ENCODE data around the gene YIPF2. TPM values are rescaled to one million over a fixed set of nuclear protein-coding genes. Genes with fewer than 3 reads are reported as not detected.

YIPF2 gene
- total RNA-seq, 2 donors from 2014 or later = 55.6 to 62.6 TPM

DNA sequence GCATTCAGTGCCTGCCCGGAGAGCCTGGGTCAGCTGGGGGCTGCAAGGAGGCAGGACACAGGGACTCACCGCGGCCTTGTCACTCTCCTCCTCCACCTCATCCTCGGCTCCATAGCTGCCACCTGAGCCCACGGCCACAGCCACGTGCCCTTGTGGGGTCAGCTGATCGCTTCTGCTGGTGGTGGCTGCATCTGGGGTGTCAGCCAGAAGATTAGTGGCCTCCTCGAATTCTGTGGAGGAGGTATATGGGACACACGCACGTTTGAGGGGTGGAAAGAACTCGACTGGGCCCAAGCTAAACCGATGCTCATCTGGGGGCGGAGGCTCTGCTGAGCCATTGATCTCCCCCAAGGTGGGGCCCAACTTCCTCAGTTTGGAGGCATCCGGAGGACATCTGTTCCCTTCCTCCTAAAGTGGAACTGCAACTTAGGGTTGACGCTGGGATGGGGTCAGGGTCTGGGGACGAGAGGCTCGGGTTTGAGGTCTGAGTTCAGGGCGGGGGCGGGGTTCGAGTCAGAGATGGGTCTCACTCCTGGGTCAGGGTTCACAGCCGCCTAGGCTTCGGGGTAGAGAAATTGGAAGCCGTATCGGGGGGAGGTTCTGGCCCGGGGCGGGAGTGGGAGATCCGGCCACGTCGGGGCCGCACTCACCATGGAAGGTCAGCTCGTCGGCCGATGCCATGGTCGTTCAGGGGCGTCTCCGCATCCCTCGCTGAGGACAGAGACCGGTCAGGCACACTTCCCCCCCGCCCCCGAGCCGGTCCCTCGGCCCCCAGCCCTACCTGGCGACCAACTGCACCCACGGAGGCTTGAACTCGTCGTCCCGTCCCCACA is 493 bp downstream of the YIPF2 start:
- Mint-ChIP-seq H3K36me3 (ENCODE audit: low read depth) (peaks cover 32% of the 10 kb centered on the region), H3K4me3 (peak overlapping the region; percentile 86), H3K27me3 (ENCODE audit: insufficient read depth) (no peaks in the 10 kb centered on the region), H3K27ac (peak overlapping the region; percentile 81), H3K9me3 (no peaks in the 10 kb centered on the region), H3K4me1 (no peaks in the 10 kb centered on the region)
- DNase-seq = no peak
- Histone ChIP-seq H3K27ac (ENCODE audit: low read depth, low read length) (no peak overlapping the region), H3K9me3 (ENCODE audit: control insufficient read depth, low read length) (no peaks in the 10 kb centered on the region), H3K9ac (ENCODE audit: extremely low read depth, low read length, poor library complexity, severe bottlenecking) (peak overlapping the region; percentile 37), H3K4me3 (ENCODE audit: low read length) (peak overlapping the region; percentile 85), H3K27me3 (ENCODE audit: control insufficient read depth, insufficient read depth, low read length, poor library complexity, severe bottlenecking) (no peaks in the 10 kb centered on the region), H3K36me3 (ENCODE audit: control insufficient read depth, insufficient read depth, low read length) (peaks cover 38% of the 10 kb centered on the region), H3K4me1 (ENCODE audit: control insufficient read depth, insufficient read depth, low read length) (peaks cover 4% of the 10 kb centered on the region)
- 19 to 27% methylated on average over 5 to 47 of the region's 47 CpGs for WGBS, 2 experiments (ENCODE audit: insufficient coverage in 1 of 2, insufficient read length in 1 of 2)
- TF ChIP-seq, protein P1, sequence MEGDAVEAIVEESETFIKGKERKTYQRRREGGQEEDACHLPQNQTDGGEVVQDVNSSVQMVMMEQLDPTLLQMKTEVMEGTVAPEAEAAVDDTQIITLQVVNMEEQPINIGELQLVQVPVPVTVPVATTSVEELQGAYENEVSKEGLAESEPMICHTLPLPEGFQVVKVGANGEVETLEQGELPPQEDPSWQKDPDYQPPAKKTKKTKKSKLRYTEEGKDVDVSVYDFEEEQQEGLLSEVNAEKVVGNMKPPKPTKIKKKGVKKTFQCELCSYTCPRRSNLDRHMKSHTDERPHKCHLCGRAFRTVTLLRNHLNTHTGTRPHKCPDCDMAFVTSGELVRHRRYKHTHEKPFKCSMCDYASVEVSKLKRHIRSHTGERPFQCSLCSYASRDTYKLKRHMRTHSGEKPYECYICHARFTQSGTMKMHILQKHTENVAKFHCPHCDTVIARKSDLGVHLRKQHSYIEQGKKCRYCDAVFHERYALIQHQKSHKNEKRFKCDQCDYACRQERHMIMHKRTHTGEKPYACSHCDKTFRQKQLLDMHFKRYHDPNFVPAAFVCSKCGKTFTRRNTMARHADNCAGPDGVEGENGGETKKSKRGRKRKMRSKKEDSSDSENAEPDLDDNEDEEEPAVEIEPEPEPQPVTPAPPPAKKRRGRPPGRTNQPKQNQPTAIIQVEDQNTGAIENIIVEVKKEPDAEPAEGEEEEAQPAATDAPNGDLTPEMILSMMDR (conservative IDR thresholded peaks at IDR 0.05) = no peak

DNA sequence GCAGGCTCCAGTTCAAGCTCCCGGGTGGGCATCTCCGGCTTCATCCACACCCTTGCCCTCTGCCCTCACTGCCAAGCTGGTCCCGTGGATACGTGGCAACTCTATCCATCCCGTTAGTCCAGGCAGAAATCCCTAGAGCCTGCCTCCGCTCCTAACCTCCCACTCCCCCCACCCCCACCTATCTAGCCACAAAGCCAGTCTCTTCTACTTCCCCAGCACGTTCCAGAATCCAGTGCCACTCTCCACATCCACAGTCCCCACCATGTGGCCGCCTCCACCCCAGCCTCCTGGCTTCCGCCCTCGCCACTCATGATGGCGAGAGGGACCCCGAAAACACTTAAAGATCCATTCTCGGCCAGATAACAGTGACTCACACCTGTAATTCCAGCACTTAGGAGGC is 3.8 kb downstream of the YIPF2 start:
- no peaks in the 10 kb centered on the region for H3K27me3 ChIP-seq (ENCODE audit: control insufficient read depth, insufficient read depth, low read length, poor library complexity, severe bottlenecking)
- H3K4me3 ChIP-seq (ENCODE audit: low read length) = no peak overlapping the region
- peaks cover 22% of the 10 kb centered on the region for H3K36me3 ChIP-seq (ENCODE audit: control insufficient read depth, insufficient read depth, low read length)
- TF ChIP-seq, protein P1 (conservative IDR thresholded peaks at IDR 0.05) = no peak
- Mint-ChIP-seq H3K4me1 (no peaks in the 10 kb centered on the region), H3K27ac (no peak overlapping the region), H3K27me3 (ENCODE audit: insufficient read depth) (no peaks in the 10 kb centered on the region), H3K4me3 (no peak overlapping the region), H3K36me3 (ENCODE audit: low read depth) (peaks cover 28% of the 10 kb centered on the region), H3K9me3 (no peaks in the 10 kb centered on the region)
- DNase-seq = no peak
- WGBS, 2 experiments (ENCODE audit: insufficient coverage in 1 of 2, insufficient read length in 1 of 2) = 93 to 98% methylated on average over 12 to 13 of the region's 13 CpGs
- H3K27ac ChIP-seq (ENCODE audit: low read depth, low read length) = no peak overlapping the region
- H3K9ac ChIP-seq (ENCODE audit: extremely low read depth, low read length, poor library complexity, severe bottlenecking) = no peak overlapping the region
- H3K4me1 ChIP-seq (ENCODE audit: control insufficient read depth, insufficient read depth, low read length) = peaks cover 1% of the 10 kb centered on the region
- H3K9me3 ChIP-seq (ENCODE audit: control insufficient read depth, low read length) = no peaks in the 10 kb centered on the region

DNA sequence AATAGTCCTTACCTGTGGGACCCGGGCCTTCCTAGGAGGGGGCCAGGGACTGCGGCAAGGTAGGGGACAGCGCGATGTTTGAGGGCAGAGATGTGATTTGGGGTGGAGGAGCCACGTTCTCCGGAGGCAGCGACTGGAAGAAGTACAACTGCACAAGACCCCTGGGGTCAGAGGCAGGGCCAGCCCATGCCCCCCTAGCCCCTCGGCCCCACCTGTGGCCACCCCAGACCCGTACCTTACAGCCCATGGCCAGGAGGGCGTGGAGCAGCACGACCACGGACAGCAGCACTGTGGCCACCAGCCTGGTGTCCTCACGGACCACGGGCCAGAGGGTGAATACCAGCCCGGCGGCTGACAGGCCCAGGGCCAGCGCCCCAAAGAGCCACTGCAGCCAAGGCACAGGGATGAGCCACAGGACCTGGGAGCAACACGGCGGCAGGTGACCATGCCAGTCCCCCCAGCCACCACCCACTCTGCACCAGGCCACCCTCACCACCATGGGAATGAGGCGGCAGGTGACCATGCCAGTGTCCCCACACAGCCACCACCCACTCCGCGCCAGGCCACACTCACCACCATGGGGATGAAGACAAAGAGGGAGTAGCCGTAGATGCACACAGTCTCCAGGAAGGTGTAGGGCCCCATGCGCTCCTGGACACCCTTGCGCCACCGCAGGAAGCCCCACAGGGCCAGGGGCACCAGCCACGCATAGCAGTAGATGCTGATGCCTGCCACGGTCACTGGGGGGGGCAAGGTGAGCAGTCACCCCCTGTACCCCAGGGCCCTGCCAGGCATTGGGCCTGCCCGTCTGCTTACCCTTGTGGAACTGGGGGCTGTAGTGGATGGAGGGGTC is 5.0 kb downstream of the YIPF2 start:
- no peak for DNase-seq
- no peak overlapping the region for H3K9ac ChIP-seq (ENCODE audit: extremely low read depth, low read length, poor library complexity, severe bottlenecking)
- H3K9me3 Mint-ChIP-seq = no peaks in the 10 kb centered on the region
- no peaks in the 10 kb centered on the region for H3K4me1 ChIP-seq (ENCODE audit: control insufficient read depth, insufficient read depth, low read length)
- 96 to 98% methylated on average over 17 to 29 of the region's 29 CpGs for WGBS, 2 experiments (ENCODE audit: insufficient coverage in 1 of 2, insufficient read length in 1 of 2)
- H3K27me3 ChIP-seq (ENCODE audit: control insufficient read depth, insufficient read depth, low read length, poor library complexity, severe bottlenecking) = no peaks in the 10 kb centered on the region
- no peaks in the 10 kb centered on the region for H3K9me3 ChIP-seq (ENCODE audit: control insufficient read depth, low read length)
- no peak overlapping the region for H3K27ac ChIP-seq (ENCODE audit: low read depth, low read length)
- H3K4me3 Mint-ChIP-seq = no peak overlapping the region
- H3K4me3 ChIP-seq (ENCODE audit: low read length) = no peak overlapping the region
- TF ChIP-seq, protein P1 (conservative IDR thresholded peaks at IDR 0.05) = no peak
- H3K27me3 Mint-ChIP-seq (ENCODE audit: insufficient read depth) = no peaks in the 10 kb centered on the region
- peaks cover 35% of the 10 kb centered on the region for H3K36me3 Mint-ChIP-seq (ENCODE audit: low read depth)
- no peaks in the 10 kb centered on the region for H3K4me1 Mint-ChIP-seq
- no peak overlapping the region for H3K27ac Mint-ChIP-seq
- peaks cover 22% of the 10 kb centered on the region for H3K36me3 ChIP-seq (ENCODE audit: control insufficient read depth, insufficient read depth, low read length)
